HEK293T (cell line): ENCODE data around the gene ANKRD24.
"Not testable (repeated sequence)": the region's sequence is repeated elsewhere in the genome, so short reads cannot be mapped to it uniquely, and the experiment has no call there.

Experiments
- CTCF ChIA-PET: fragments of 350-600 bp; formaldehyde crosslinking; extraction: SDS; loops from one replicate; lab custom pipeline; 2021; ENCODE audit warnings: antibody characterized with exemption, inconsistent platforms; lab: Yijun Ruan, JAX
- POLR2A ChIA-PET: fragments of 350-600 bp; formaldehyde crosslinking; extraction: SDS; loops from one replicate; lab custom pipeline; 2020; ENCODE audit warnings: antibody characterized with exemption, inconsistent platforms; lab: Yijun Ruan, JAX
- DNase-seq: peaks from one replicate; pipeline ENCODE4 v3.0.0; 2012; ENCODE audit warnings: mixed read lengths; ENCODE audit errors: extremely low spot score
- ARNT ChIP-seq: fragments of 450-650 bp; IDR thresholded peaks from 2 replicates; pipeline ENCODE4 v1.6.1; 2017; ENCODE audit warnings: mild to moderate bottlenecking
- BHLHE40 ChIP-seq: fragments of 450-650 bp; IDR thresholded peaks from 2 replicates; pipeline ENCODE4 v1.6.1; 2016; ENCODE audit warnings: mild to moderate bottlenecking, moderate library complexity, borderline replicate concordance
- CTBP1 ChIP-seq: fragments of 450-650 bp; IDR thresholded peaks from 2 replicates; pipeline ENCODE4 v1.6.1; 2016; ENCODE audit warnings: borderline replicate concordance
- ELF4 ChIP-seq: fragments of 450-650 bp; IDR thresholded peaks from 2 replicates; pipeline ENCODE4 v1.6.1; 2017; ENCODE audit warnings: antibody characterized with exemption
- FOXA1 ChIP-seq: fragments of 450-650 bp; IDR thresholded peaks from 2 replicates; pipeline ENCODE4 v1.6.1; 2016; ENCODE audit warnings: mild to moderate bottlenecking
- FOXK2 ChIP-seq: fragments of 450-650 bp; IDR thresholded peaks from 2 replicates; pipeline ENCODE4 v1.6.1; 2016; ENCODE audit warnings: mild to moderate bottlenecking
- FOXM1 ChIP-seq: fragments of 450-650 bp; IDR thresholded peaks from 2 replicates; pipeline ENCODE4 v1.6.1; 2017; ENCODE audit warnings: mild to moderate bottlenecking, borderline replicate concordance
- HDGF ChIP-seq: fragments of 450-650 bp; IDR thresholded peaks from 2 replicates; pipeline ENCODE4 v1.6.1; 2017; ENCODE audit warnings: antibody characterized with exemption, borderline replicate concordance
- L3MBTL2 ChIP-seq: fragments of 450-650 bp; conservative IDR thresholded peaks from 2 replicates; pipeline ENCODE4 v1.6.1; 2016; ENCODE audit warnings: mild to moderate bottlenecking
- LEF1 ChIP-seq: fragments of 450-650 bp; IDR thresholded peaks from 2 replicates; pipeline ENCODE4 v1.6.1; 2017; ENCODE audit warnings: mild to moderate bottlenecking, borderline replicate concordance
- NFRKB ChIP-seq: fragments of 450-650 bp; IDR thresholded peaks from 2 replicates; pipeline ENCODE4 v1.6.1; 2016; ENCODE audit warnings: mild to moderate bottlenecking, moderate library complexity
- SP1 ChIP-seq: fragments of 450-650 bp; IDR thresholded peaks from 2 replicates; pipeline ENCODE4 v1.6.1; 2017
- SUZ12 ChIP-seq: fragments of 450-650 bp; IDR thresholded peaks from 2 replicates; pipeline ENCODE4 v1.6.1; 2016; ENCODE audit warnings: mild to moderate bottlenecking
- TARDBP ChIP-seq: fragments of 450-650 bp; IDR thresholded peaks from 2 replicates; pipeline ENCODE4 v1.6.1; 2016
- ZNF384 ChIP-seq: fragments of 450-650 bp; IDR thresholded peaks from 2 replicates; pipeline ENCODE4 v1.6.1; 2016
- TF ChIP-seq, protein P1 (sequence below): fragments of 450-650 bp; IDR thresholded peaks from 2 replicates; pipeline ENCODE4 v1.6.1; 2016

Gene ANKRD24

DNA sequence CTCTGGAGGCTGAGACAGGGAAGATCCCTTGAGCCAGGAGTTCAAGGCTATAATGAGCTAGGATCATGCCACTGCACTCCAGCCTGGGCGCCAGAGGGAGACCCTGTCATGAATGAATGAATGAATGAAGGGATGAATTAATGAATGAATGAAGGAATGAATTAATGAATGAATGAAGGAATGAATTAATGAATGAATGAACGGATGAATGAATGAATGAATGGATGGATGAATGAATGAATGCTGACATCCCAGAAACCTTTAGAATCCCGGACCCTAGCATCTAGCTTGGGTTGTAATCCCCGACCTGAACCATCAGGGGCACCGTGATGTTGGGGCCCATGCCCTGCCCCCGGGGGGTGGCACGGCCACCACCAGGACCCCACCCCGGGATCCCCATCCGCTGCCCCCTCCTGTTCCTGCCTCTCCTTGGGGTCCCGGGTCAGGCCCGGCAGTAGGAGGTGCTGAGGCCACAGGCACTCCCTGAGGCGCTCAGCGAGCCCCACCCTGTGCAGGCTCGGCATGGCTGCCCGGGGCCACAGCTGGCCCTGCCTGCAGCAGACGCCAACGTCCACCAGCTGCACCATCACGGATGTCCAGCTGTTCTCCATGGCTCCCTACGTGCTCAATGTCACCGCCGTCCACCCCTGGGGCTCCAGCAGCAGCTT is 50.3 kb downstream of the ANKRD24 start:
- CTCF ChIA-PET, result interaction anchor here (0.7 to 1.9 kb wide), 6 partner anchors 11 to 169 kb away, joined by 3 to 5 read pairs (median 4); partner anchors contain the start of gene MPND
- no peak for TF ChIP-seq ELF4
- no peak for TF ChIP-seq BHLHE40
- TF ChIP-seq FOXM1, result no peak
- no peak for TF ChIP-seq SUZ12
- no peak for TF ChIP-seq TARDBP
- no peak for TF ChIP-seq LEF1
- no peak for TF ChIP-seq CTBP1
- TF ChIP-seq HDGF, result no peak
- TF ChIP-seq ZNF384, result no peak
- TF ChIP-seq FOXA1, result no peak
- no peak for TF ChIP-seq L3MBTL2
- no peak for TF ChIP-seq ARNT
- TF ChIP-seq SP1, result no peak
- no peak for TF ChIP-seq NFRKB
- peak; percentile 39 for DNase-seq
- POLR2A ChIA-PET, result interaction anchor here (4.2 kb wide), 1 partner anchor 14 kb away, joined by 20 read pairs; the partner anchor contains the start of gene YJU2

DNA sequence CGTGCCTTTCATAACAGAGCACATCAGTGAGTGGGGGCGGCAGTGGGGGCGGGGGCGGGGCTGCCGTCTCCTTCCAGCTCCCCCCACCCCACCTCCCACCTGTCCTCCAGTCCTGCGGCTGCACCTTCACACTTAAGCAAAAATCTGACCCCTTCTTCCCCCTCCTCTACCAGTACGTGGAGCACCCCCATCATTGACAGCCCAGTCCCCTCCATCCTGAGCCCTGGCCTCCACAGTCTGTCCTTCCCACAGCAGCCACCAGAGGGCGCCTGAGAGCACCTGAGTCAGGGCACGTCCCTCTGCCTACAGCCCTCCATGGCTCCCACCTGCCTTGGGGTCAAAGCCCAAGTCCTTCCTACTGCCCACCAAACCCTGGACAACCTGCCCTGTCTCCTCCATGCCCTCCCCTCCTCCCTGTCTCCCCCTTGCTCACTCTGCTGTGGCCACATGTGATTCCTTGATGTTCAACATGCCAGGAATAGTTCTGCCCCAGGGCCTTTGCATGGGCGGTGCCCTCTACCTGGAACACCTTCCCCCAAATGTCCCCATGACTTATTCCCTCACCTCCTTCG is 50.9 kb downstream of the ANKRD24 start:
- CTCF ChIA-PET, result interaction anchor here (0.7 to 1.9 kb wide), 8 partner anchors 10 to 170 kb away, joined by 3 to 5 read pairs (median 4); partner anchors contain the start of genes MPND and YJU2
- POLR2A ChIA-PET, result interaction anchor here (4.2 kb wide), 1 partner anchor 14 kb away, joined by 20 read pairs; the partner anchor contains the start of gene YJU2
- TF ChIP-seq FOXM1 (peak; percentile 71; the same call in 1 of the 2 replicates), SUZ12 (no peak), FOXA1 (no peak)
- peak; percentile 70 for DNase-seq

DNA sequence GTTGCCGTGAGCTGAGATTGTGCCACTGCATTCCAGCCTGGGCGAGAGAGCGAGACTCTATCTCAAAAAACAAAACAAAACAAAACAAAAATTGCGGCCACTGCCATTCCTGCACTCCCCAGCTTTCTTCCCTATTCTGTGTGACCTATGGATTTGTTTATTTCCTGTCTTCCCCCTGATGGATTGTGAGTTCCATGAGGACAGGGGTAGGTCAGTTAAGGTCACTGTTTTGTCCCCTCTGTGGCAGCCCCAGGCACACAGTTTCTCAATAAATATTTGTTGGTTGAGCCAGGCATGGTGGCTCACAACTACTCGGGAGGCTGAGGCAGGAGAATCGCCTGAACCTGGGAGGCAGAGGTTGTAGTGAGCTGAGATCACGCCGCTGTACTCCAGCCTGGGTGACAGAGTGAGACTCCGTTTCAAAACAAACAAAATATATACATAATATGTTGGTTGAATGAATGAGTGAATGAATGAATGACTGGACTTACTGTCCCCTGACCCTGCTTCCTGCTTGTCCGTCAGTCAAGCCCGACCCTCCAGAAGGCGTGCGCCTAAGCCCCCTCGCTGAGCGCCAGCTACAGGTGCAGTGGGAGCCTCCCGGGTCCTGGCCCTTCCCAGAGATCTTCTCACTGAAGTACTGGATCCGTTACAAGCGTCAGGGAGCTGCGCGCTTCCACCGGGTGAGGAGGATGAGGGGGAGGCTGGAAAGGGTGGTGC is 51.8 kb downstream of the ANKRD24 start:
- CTCF ChIA-PET, result interaction anchor here (0.7 kb wide), 2 partner anchors 13 to 26 kb away, joined by 3 to 4 read pairs; partner anchors contain the start of gene YJU2
- TF ChIP-seq SP1 (no peak), CTBP1 (no peak), L3MBTL2 (no peak), ELF4 (no peak), FOXA1 (no peak), ZNF384 (no peak), BHLHE40 (no peak), FOXM1 (no peak), NFRKB (no peak), LEF1 (no peak), SUZ12 (no peak), FOXK2 (no peak), TARDBP (no peak), ARNT (no peak)
- TF ChIP-seq, protein P1, sequence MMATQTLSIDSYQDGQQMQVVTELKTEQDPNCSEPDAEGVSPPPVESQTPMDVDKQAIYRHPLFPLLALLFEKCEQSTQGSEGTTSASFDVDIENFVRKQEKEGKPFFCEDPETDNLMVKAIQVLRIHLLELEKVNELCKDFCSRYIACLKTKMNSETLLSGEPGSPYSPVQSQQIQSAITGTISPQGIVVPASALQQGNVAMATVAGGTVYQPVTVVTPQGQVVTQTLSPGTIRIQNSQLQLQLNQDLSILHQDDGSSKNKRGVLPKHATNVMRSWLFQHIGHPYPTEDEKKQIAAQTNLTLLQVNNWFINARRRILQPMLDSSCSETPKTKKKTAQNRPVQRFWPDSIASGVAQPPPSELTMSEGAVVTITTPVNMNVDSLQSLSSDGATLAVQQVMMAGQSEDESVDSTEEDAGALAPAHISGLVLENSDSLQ, result no peak
- POLR2A ChIA-PET, result interaction anchor here (1.4 to 4.2 kb wide), 2 partner anchors 13 to 108 kb away, joined by 5 to 20 read pairs; partner anchors contain the start of gene YJU2
- no peak for DNase-seq

DNA sequence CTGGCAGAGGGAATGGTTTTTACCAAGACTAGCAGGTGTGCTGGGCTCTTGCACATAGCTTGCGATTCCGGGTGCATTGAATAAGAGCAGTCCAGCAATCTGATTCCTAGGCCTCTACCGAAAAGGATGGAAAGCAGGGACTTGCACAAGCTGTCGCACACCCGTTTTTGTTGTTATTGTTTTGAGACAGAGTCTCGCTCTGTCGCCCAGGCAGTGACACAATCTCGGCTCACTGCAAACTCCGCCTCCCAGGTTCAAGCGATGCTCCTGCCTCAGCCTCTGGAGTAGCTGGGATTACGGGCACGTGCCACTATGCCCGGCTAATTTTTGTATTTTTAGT is 52.3 kb downstream of the ANKRD24 start:
- POLR2A ChIA-PET, result interaction anchor here (1.4 to 4.2 kb wide), 2 partner anchors 12 to 108 kb away, joined by 5 to 20 read pairs; partner anchors contain the start of gene YJU2
- no peak for TF ChIP-seq ELF4
- no peak for TF ChIP-seq L3MBTL2
- TF ChIP-seq LEF1, result no peak
- no peak for TF ChIP-seq HDGF
- TF ChIP-seq FOXA1, result no peak
- TF ChIP-seq TARDBP, result no peak
- TF ChIP-seq ARNT, result no peak
- no peak for TF ChIP-seq FOXM1
- CTCF ChIA-PET, result no interaction called here
- DNase-seq, result no peak

DNA sequence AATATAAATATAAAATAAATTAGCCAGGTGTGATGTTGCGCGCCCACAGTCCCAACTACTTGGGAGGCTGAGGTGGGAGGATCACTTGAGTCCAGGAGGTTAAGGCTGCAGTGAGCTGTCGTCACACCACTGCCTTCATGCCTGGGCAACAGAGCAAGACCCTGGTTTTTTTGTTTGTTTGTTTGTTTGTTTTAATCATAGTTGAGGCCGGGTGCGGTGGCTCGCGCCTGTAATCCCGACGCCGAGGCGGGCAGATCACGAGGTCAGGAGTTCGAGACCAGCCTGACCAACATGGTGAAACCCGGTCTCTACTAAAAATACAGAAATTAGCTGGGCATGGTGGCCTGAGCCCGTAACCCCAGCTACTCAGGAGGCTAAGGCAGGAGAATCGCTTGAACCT is 55.0 kb downstream of the ANKRD24 start:
- DNase-seq, CTCF ChIA-PET: not testable (repeated sequence)
- POLR2A ChIA-PET, result interaction anchor here (0.9 to 1.2 kb wide), 2 partner anchors 9 to 11 kb away, joined by 3 to 5 read pairs; partner anchors contain the start of gene YJU2

DNA sequence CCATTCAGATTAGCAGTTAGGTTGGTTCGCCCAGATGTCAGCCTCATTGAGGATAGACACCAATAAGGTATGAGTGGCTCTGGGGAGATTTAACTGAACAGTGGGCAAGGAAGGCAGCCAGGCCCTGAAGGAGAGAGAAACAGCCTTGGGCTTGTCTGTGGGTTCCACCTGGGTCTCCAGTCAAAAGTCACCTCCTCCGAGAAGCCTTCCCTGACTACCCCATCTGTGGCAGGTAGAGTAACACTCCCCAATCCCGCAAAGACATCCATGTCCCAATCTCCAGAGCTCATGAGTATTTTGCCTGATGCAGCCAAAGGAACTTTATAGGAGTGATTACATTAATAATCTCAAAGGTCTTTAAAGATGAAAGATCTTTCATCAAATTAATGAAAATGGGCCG is 56.3 kb downstream of the ANKRD24 start:
- TF ChIP-seq FOXK2, result no peak
- no peak for TF ChIP-seq ZNF384
- no peak for TF ChIP-seq FOXA1
- TF ChIP-seq FOXM1, result no peak
- TF ChIP-seq NFRKB, result no peak
- TF ChIP-seq LEF1, result no peak
- TF ChIP-seq HDGF, result no peak
- TF ChIP-seq ARNT, result no peak
- no peak for TF ChIP-seq SP1
- TF ChIP-seq BHLHE40, result no peak
- no peak for TF ChIP-seq ELF4
- TF ChIP-seq, protein P1, result no peak
- TF ChIP-seq SUZ12, result no peak
- no peak for TF ChIP-seq L3MBTL2
- no peak for TF ChIP-seq TARDBP
- no peak for DNase-seq
- CTCF ChIA-PET, result no interaction called here
- POLR2A ChIA-PET, result no interaction called here
